Pancreas (tissue), 10 donors: ENCODE results near the gene DIAPH3. TPM values are rescaled to one million over a fixed set of nuclear protein-coding genes. Genes with fewer than 3 reads are reported as not detected.

Source experiments
- ATAC-seq, 4 donors: fragments of 200-7000 bp; cut with Tn5 transposase; one replicate each; pipeline versions ENCODE4 v1.8.0 to v1.9.1; 2020; ENCODE audit warnings: mild to moderate bottlenecking in 4 of 4, moderate library complexity in 4 of 4
- DNase-seq, 6 donors: peaks; one replicate each; pipeline ENCODE4 v3.0.0-alpha.2; 2020
- FAIRE-seq: peaks from 2 replicates; lab custom pipeline; 2012; peaks lifted over from hg19 to GRCh38; lab: Jason Lieb, UNC
- H3K27ac ChIP-seq, 4 donors: fragments of 200-600 bp; sonication (generic); 1 replicate in 3 of 4; 2 replicates in 1 of 4; pipeline versions ENCODE4 v1.5.0 to v1.8.0; 2020
- H3K27me3 ChIP-seq, 4 donors: fragments of 200-600 bp; one replicate each; pipeline ENCODE4 v1.8.0; 2021
- H3K36me3 ChIP-seq, 3 donors: fragments of 200-600 bp; sonication (generic) in 1 of 3; one replicate each; pipeline versions ENCODE4 v1.5.0 to v1.8.0; 2020 to 2021
- H3K4me1 ChIP-seq, 3 donors: fragments of 200-600 bp; one replicate each; pipeline ENCODE4 v1.8.0; 2021
- H3K4me3 ChIP-seq, 4 donors: fragments of 200-600 bp; sonication (generic) in 2 of 4; one replicate each; pipeline versions ENCODE4 v1.5.0 to v1.8.0; 2020 to 2021
- H3K9me3 ChIP-seq, 4 donors: fragments of 200-600 bp; one replicate each; pipeline ENCODE4 v1.8.0; 2021
- WGBS, 2 donors: extraction: QIAGEN DNeasy Blood & Tissue Kit; methylation state at CpG; one replicate each; pipeline ENCODE4 v1.1.7; 2013; 5-methylcytosine and 5-hydroxymethylcytosine counted together
- intact Hi-C, 3 donors: fragments of 100-400 bp; cut with DNase I; formaldehyde crosslinking; loops; one replicate each; pipeline versions ENCODE4 v1.11.1 to v1.14.2; 2022
- polyA plus RNA-seq, 2 donors: library from polyadenylated mRNA; stranded (reverse); fragments of 200-250 nt; gene quantifications; one replicate each; pipeline ENCODE4 v1.2.3, GENCODE V29; 2013
- total RNA-seq, 6 donors: library from RNA; stranded (reverse); fragmentation: NEBNext Ultra II Directional in 4 of 6; extraction: Animal tissue kit (Norgen Biotek cat#: 25700) in 4 of 6; gene quantifications; one replicate each; pipeline versions ENCODE4 v1.2.1 to v1.2.4, GENCODE V29; 2021 to 2023
- TF ChIP-seq, protein P1 (sequence below), 4 donors: fragments of 200-600 bp; sonication (generic) in 3 of 4; IDR thresholded peaks; one replicate each; pipeline versions ENCODE4 v1.5.0 to v1.8.0; 2021; ENCODE audit warnings: antibody characterized with exemption in 4 of 4
- donor health status: healthy with polysubstance abuse.
- donor health status: DM: no; HTN: no; CAD: no; lungs with moderate emphysema.
- donor health status: DM: no; HTN: no; CAD: no.
- donor health status: control.
- donor health status: control.
- donor health status: Bipolar disorder and iron deficiency.
- donor health status: DM: yes; HTN: yes; CAD: no.
- donor health status: DM: no; HTN: no; CAD: no.
- donor health status: DM: no; HTN: no; CAD: no.
- donor health status: DM: yes; HTN: yes; CAD: no.

The DIAPH3 gene
- total and polyA plus RNA-seq, 8 donors, result 0.12 to 1.3 (median 0.42) TPM; not detected in 1

DNA sequence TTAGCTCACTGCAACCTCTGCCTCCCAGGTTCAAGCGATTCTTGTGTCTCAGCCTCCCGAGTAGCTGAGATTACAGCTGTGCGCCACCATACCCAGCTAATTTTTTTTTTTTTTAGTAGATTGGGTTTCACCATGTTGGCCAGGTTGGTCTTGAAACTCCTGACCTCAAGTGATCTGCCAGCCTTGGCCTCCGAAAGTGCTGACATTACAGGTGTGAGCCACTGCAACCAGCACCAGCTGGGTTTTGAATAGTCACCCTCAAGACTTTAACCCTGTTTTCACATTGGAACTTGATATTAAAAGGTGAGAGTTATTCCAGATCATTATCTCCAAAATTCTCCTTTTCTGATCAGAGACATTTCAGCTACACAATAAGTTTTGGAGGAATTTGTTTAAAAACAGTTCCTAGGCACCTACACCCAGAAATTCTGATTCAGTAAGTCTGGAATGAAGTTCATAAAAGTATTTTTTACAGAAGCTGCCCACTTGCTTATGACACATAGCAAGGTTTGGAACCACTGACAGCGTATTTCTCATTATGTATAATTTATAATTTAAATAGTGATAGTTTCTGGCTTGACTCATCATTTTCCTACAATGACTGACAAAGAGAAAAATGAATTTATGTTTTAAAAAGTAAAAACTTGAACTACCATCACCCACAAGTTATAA, 417.3 kb downstream of the DIAPH3 start:
- Histone ChIP-seq H3K27me3 (no peaks in the 10 kb centered on the region), H3K4me3 (no peak overlapping the region), H3K36me3 (no peaks in the 10 kb centered on the region), H3K4me1 (peaks cover 0 to 8% (median 4%) of the 10 kb centered on the region in 3 donors), H3K27ac (no peak overlapping the region), H3K9me3 (no peaks in the 10 kb centered on the region)
- 79 to 91% methylated on average over 5 of the region's 5 CpGs for WGBS, 2 donors
- FAIRE-seq (no peak), ATAC-seq (no peak), DNase-seq (no peak)
- TF ChIP-seq, protein P1, sequence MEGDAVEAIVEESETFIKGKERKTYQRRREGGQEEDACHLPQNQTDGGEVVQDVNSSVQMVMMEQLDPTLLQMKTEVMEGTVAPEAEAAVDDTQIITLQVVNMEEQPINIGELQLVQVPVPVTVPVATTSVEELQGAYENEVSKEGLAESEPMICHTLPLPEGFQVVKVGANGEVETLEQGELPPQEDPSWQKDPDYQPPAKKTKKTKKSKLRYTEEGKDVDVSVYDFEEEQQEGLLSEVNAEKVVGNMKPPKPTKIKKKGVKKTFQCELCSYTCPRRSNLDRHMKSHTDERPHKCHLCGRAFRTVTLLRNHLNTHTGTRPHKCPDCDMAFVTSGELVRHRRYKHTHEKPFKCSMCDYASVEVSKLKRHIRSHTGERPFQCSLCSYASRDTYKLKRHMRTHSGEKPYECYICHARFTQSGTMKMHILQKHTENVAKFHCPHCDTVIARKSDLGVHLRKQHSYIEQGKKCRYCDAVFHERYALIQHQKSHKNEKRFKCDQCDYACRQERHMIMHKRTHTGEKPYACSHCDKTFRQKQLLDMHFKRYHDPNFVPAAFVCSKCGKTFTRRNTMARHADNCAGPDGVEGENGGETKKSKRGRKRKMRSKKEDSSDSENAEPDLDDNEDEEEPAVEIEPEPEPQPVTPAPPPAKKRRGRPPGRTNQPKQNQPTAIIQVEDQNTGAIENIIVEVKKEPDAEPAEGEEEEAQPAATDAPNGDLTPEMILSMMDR (IDR thresholded peaks at IDR 0.05), result no peak
- intact Hi-C loops, result no loop called here

DNA sequence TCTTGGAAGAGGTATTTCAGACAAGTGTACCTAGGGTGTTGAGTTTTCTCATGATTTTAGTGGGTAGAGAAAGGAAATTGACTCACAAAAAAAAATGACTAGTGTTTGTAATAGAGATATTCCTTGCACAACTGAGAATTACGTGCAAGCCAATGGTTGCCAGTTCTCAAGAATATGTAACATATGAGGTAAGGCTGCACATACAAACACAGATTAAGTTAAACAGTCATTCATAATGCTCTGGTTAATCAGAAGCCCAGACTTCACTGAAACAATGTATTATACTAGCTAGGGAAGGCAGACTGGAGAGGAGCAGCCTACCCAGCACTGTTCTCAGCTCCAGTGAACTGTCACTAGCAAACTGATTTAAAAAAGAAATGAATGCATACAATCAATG, 418.3 kb downstream of the DIAPH3 start:
- Histone ChIP-seq H3K4me1 (peaks cover 0 to 8% (median 4%) of the 10 kb centered on the region in 3 donors), H3K27ac (peak overlapping the region in 1 of 4 donors; percentile 8), H3K27me3 (no peaks in the 10 kb centered on the region), H3K9me3 (no peaks in the 10 kb centered on the region), H3K4me3 (no peak overlapping the region), H3K36me3 (no peaks in the 10 kb centered on the region)
- TF ChIP-seq, protein P1 (IDR thresholded peaks at IDR 0.05), result no peak
- intact Hi-C loops, result no loop called here
- WGBS, 2 donors, result 35 to 44% methylated on average over 1 of the region's 1 CpG
- FAIRE-seq (no peak), DNase-seq (no peak), ATAC-seq (peak in 3 of 4 donors; percentile 61 to 71 (median 69))

DNA sequence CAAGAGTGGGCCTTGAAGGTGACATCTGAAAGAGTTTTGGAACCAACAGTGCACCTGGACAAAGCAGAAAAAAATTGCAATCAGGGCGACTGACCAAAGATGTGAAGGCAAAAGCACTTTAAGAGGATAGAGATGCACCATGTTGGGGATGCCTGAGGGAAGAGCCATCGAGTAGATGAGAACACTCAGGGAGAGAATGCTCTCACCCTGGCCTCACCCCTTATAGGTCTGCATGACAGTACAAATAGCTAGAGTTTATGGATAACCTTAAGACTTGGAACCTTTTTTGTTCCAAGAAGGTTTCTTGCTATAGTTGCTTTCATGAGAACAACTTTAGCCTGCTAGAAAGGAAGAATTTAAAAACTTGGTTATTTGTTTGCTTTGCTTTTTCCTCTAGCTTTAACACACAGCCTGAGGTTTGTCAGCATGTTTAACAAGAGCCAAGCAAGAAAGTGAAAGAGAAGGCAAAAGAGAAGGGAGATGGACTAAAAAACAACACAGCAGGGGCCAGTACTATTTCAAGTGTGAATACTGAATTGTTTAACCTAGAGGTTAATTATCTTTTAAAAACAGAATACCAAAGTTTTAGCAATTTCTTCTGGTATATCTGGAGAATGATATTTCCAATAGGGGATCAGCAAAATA, 418.9 kb downstream of the DIAPH3 start:
- DNase-seq (no peak), FAIRE-seq (no peak), ATAC-seq (peak in 1 of 4 donors; percentile 33)
- Histone ChIP-seq H3K4me3 (no peak overlapping the region), H3K36me3 (no peaks in the 10 kb centered on the region), H3K27me3 (no peaks in the 10 kb centered on the region), H3K9me3 (no peaks in the 10 kb centered on the region), H3K27ac (peak overlapping the region in 1 of 4 donors; percentile 8), H3K4me1 (peaks cover 0 to 8% (median 4%) of the 10 kb centered on the region in 3 donors)
- TF ChIP-seq, protein P1 (IDR thresholded peaks at IDR 0.05), result no peak
- WGBS, 2 donors, result 81 to 88% methylated on average over 2 of the region's 2 CpGs
- intact Hi-C loops, result no loop called here

DNA sequence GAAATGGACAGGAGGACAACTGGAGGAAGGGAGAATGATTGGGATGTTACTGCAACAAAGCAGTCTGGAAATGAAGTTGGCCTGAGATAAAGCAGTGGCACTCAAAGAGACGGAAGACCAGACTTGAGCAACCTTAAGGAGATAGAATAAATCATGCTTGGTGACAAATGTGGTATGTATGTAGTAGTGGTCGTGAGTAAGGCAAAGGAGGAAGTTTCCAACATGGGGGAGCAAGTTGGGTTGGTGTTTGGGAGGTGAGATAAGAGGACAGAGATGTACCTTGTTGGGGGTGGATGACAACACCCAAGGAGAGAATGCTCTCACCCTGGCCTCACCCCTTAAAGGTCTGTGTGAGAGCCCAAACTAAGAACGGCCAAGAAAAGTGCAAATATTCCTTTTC, 420.5 kb downstream of the DIAPH3 start:
- H3K36me3 ChIP-seq, result no peaks in the 10 kb centered on the region
- FAIRE-seq, result no peak
- no peak overlapping the region for H3K4me3 ChIP-seq
- no peak for DNase-seq
- no peaks in the 10 kb centered on the region for H3K27me3 ChIP-seq
- TF ChIP-seq, protein P1 (IDR thresholded peaks at IDR 0.05), result no peak
- WGBS, 2 donors, result 87 to 89% methylated on average over 3 of the region's 3 CpGs
- no peak for ATAC-seq
- no peak overlapping the region for H3K27ac ChIP-seq
- H3K4me1 ChIP-seq, result peaks cover 0 to 8% (median 4%) of the 10 kb centered on the region in 3 donors
- intact Hi-C loops, result no loop called here
- no peaks in the 10 kb centered on the region for H3K9me3 ChIP-seq

DNA sequence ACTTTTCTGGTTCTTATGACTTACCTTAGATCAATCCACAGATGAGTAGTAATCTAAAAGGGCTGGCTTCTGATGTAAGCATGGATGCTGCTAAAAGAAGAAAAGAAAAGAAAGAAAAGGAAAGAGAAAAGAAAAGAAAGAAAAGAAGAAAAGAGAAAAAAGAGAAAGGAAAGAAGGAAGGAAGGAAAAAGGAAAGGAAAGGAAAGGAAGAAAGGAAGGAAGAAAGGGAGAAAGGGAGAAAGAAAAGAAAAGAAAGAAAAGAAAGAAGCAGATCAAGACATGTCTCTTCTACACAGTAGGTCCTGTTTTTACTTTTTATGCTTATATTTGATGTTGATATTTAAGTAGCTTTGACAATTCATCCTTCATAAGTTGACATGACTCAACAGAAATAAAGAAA, 421.3 kb downstream of the DIAPH3 start:
- intact Hi-C loops, result no loop called here
- TF ChIP-seq, protein P1 (IDR thresholded peaks at IDR 0.05), result no peak
- FAIRE-seq, result no peak
- Histone ChIP-seq H3K36me3 (no peaks in the 10 kb centered on the region), H3K4me3 (no peak overlapping the region), H3K9me3 (no peaks in the 10 kb centered on the region), H3K4me1 (peaks cover 0 to 8% (median 4%) of the 10 kb centered on the region in 3 donors), H3K27ac (no peak overlapping the region), H3K27me3 (no peaks in the 10 kb centered on the region)
- DNase-seq, result no peak
- ATAC-seq, result no peak
